ENCODE data around the gene HOMER2. TPM values are rescaled to one million over a fixed set of nuclear protein-coding genes. Genes with fewer than 3 reads are reported as not detected.

Gene HOMER2
- total and polyA plus RNA-seq, 2 of the 4 experiments (the other 2 are of a cell fraction), result 0.54 to 0.79 TPM

- ChIA-PET CTCF (no interaction called here), POLR2A (ENCODE audit: unreplicated experiment) (no interaction called here)
- dilution Hi-C loops (cut with HindIII; ENCODE audit: low sequenced_read_pairs, unreplicated experiment) (no loop called here), intact Hi-C loops (cut with micrococcal nuclease) (loop anchor here (10.0 kb wide), 1 partner anchor 367 kb away; the partner anchor contains the start of gene HDGFL3), in situ Hi-C loops (cut with MboI; ENCODE audit: low sequenced_read_pairs) (no loop called here)
- H4K20me1 ChIP-seq (ENCODE audit: insufficient read depth, low read length), result peaks cover 3% of the 10 kb centered on the region
- no peak overlapping the region for H3K27ac ChIP-seq (ENCODE audit: insufficient read depth, low read length)
- no TSS peak for BruUV-seq (replicated peaks)
- no peak overlapping the region for H3K18ac ChIP-seq (ENCODE audit: low read depth, low read length)
- H3K79me1 ChIP-seq (ENCODE audit: low read depth in 1 of 2, low read length in 2 of 2), result peaks cover 4 to 34% of the 10 kb centered on the region in 2 experiments; a peak in 3 of 4 replicates
- H3K23ac ChIP-seq (ENCODE audit: low read depth, low read length), result no peak overlapping the region
- H3K9me1 ChIP-seq (ENCODE audit: insufficient read depth, low read length), result peaks cover 3% of the 10 kb centered on the region
- no peak for TF ChIP-seq CTCF (conservative IDR thresholded peaks at IDR 0.05; ENCODE audit: low read depth, low read length)
- TF ChIP-seq BHLHE40 (IDR thresholded peaks at IDR 0.05; ENCODE audit: low read depth, low read length), result no peak
- TF ChIP-seq POLR2A (IDR thresholded peaks at IDR 0.05; ENCODE audit: low read depth, low read length), result no peak
- no peak for TF ChIP-seq ELK1 (IDR thresholded peaks at IDR 0.05; ENCODE audit: borderline replicate concordance, low read depth, low read length)
- TF ChIP-seq RAD21 (IDR thresholded peaks at IDR 0.05; ENCODE audit: low read length), result no peak
- TF ChIP-seq SMC3 (IDR thresholded peaks at IDR 0.05; ENCODE audit: low read depth, low read length), result no peak
- no peaks in the 10 kb centered on the region for H3K9me3 ChIP-seq (ENCODE audit: control insufficient read depth, insufficient read depth, low read length)
- ATAC-seq (ENCODE audit: low read depth) (no peak), DNase-seq (no peak)
- H2AFZ ChIP-seq (replicated peaks; ENCODE audit: low read length, poor library complexity), result no peak overlapping the region
- no peak overlapping the region for H3K4me2 ChIP-seq (ENCODE audit: low read depth, low read length)
- WGBS, 2 experiments (ENCODE audit: extremely low coverage in 2 of 2, insufficient read length in 1 of 2), result 93% methylated on average over 5 of the region's 14 CpGs; no CpG with 5 or more reads in 1 of the 2 experiments
- no peak overlapping the region for H4K8ac ChIP-seq (ENCODE audit: low read depth in 2 of 2, low read length in 2 of 2)
- H2BK5ac ChIP-seq (ENCODE audit: low read depth, low read length, poor library complexity, severe bottlenecking), result no peak overlapping the region
- H3K4ac ChIP-seq (ENCODE audit: low read depth, low read length), result no peak overlapping the region
- no peak overlapping the region for H3K56ac ChIP-seq (ENCODE audit: extremely low read depth, insufficient read depth, low read length)
- H2BK20ac ChIP-seq (ENCODE audit: low read depth, low read length), result no peak overlapping the region
- H4K5ac ChIP-seq (ENCODE audit: low read depth, low read length), result no peak overlapping the region
- H3K27me3 ChIP-seq (ENCODE audit: control insufficient read depth, insufficient read depth, low read length), result no peaks in the 10 kb centered on the region
- H2BK15ac ChIP-seq (ENCODE audit: low read depth, low read length), result no peak overlapping the region
- peak overlapping the region; percentile 63 for H2AK9ac ChIP-seq (replicated peaks; ENCODE audit: low read depth, low read length, poor library complexity)
- no peak overlapping the region for H3K14ac ChIP-seq (replicated peaks; ENCODE audit: low read depth, low read length)
- H3K36me3 ChIP-seq (ENCODE audit: control insufficient read depth, insufficient read depth, low read length), result peaks cover 37% of the 10 kb centered on the region
- no peak overlapping the region for H4K91ac ChIP-seq (ENCODE audit: insufficient read depth, low read depth, low read length)
- no peak overlapping the region for H3K4me3 ChIP-seq (ENCODE audit: insufficient read depth, low read depth, low read length)
- H3K9ac ChIP-seq (ENCODE audit: low read depth, low read length), result no peak overlapping the region
- peaks cover 3% of the 10 kb centered on the region for H3K4me1 ChIP-seq (ENCODE audit: control insufficient read depth, insufficient read depth, low read length)
- no peak overlapping the region for H2AK5ac ChIP-seq (ENCODE audit: low read depth, low read length)
- H2BK120ac ChIP-seq (ENCODE audit: low read depth, low read length), result no peak overlapping the region
Measured at GRCh38 chr15:82838096-82838735, 114.3 kb downstream of the HOMER2 start.
